Limb (tissue), 2 donors: Measurements from ENCODE around the gene ADTRP.

Source experiments
- DNase-seq, 2 donors: peaks; one replicate each; pipeline ENCODE4 v3.0.0-alpha.2; 2016; ENCODE audit errors: extremely low spot score in 2 of 2

ADTRP gene

GRCh38 chr6:11778648-11779328 lies at the start of gene ADTRP:
TSS of gene ADTRP (minus strand) at chr6:11778803. CDS start at chr6:11778759, 44 bp downstream.
- no peak for DNase-seq

DNA sequence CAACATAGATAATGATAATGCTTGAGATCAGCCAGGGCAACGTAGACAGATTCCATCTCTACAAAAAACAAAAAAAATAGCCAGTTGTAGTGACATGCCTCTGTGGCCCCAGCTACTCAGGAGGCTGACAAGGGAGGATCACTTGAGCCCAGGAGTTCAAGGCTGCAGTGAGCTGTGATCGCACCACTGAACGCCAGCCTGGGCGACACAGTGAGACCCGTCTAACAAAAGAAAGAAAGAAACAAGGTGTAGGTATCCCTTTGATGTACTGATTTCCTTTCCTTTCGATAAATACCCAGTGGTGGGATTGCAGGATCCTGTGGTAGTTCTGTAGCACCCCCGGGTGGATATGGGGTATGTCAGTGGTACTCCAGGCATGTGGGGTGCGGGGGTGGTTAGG lies 48.2 kb upstream of the ADTRP start:
- no peak for DNase-seq

- no peak for DNase-seq
Measured at GRCh38 chr6:11824986-11825385, 46.4 kb upstream of the ADTRP start.

GRCh38 chr6:11822346-11822745 lies 43.7 kb upstream of the ADTRP start:
- no peak for DNase-seq

- DNase-seq = no peak
Measured at GRCh38 chr6:11821781-11822180, 43.2 kb upstream of the ADTRP start.

DNA sequence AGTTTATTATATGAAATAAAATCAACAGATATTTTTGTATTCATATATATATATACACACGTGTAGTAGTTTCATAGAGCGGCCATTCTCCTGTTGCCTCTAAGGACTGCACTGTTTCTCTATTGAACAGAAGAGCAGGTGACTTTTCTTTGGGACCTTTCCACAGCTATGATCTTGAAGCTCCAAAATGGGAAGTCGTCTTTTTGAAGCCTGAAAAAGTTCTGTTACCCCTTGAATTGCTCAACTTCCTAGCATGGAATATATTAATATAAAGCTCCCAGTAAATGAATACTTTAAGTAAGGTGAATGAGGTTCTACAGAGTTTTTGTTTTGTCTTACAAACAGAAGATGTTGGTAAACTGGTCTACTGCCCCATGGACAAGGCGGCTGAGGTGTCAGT lies 42.2 kb upstream of the ADTRP start:
- DNase-seq = no peak

- DNase-seq = no peak
Measured at GRCh38 chr6:11819486-11819885, 40.9 kb upstream of the ADTRP start.

DNA sequence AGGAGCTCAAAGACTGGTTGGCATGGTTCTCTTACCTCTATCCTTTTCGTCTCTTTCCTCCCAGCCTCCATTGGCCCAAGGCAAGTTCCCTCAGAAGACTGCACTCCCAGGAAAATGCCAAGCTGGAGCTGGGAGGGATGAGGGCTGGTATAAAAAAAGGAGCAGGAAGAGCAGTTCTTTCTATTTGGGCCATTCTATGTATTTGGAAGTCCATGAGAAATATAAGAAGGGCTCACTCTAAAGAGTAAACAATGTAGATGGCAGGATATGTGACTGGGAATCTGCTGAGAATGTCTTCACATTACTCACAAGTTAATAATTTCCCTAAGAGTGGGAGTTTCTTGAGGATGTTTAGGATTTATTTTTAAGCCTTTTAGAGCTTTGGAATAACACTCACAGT lies 36.6 kb upstream of the ADTRP start:
- DNase-seq = no peak

DNA sequence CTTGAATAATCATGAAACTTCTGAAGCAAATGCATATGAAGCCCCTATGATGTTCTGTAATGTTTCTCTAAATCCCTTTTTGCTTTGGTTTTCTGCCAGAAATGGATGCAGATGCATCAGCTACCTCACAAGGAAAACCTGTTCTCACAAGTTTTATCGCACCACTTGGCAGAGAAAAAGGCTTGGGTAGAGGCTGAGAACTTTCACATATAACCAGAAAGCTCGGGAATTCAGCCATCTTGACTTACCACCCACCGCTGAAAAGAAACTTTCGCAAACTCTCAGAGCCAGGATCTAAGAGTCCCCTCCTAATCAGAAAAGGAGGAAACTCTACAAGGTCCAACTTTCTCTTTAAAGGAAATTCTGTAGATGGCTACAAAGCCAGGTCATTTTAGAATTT lies 36.2 kb upstream of the ADTRP start:
- DNase-seq = no peak

DNA sequence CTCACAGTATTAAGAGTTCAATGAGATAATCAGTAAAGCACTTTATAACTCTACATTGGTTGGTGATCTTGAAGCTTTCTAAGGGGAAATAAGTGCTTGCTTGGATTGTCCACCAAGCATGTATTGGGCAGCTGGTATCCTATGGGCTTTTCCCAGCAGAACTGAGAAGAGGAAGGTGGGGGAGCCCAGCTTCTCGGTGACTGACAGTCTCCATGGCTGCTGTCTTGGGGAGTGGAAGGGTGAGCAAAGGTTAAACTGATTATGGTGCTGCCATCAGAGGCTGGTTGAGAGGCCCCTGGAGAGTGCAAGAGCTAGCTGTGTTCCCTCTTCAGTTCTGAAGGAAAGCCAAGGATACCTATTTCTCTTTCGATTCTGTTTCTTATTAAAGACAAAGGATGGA lies 35.5 kb upstream of the ADTRP start:
- DNase-seq = no peak

- DNase-seq = no peak
Measured at GRCh38 chr6:11813606-11814005, 35.0 kb upstream of the ADTRP start.

- no peak for DNase-seq
Measured at GRCh38 chr6:11812951-11813350, 34.3 kb upstream of the ADTRP start.

GRCh38 chr6:11812439-11812838 lies 33.8 kb upstream of the ADTRP start:
- DNase-seq = no peak

DNA sequence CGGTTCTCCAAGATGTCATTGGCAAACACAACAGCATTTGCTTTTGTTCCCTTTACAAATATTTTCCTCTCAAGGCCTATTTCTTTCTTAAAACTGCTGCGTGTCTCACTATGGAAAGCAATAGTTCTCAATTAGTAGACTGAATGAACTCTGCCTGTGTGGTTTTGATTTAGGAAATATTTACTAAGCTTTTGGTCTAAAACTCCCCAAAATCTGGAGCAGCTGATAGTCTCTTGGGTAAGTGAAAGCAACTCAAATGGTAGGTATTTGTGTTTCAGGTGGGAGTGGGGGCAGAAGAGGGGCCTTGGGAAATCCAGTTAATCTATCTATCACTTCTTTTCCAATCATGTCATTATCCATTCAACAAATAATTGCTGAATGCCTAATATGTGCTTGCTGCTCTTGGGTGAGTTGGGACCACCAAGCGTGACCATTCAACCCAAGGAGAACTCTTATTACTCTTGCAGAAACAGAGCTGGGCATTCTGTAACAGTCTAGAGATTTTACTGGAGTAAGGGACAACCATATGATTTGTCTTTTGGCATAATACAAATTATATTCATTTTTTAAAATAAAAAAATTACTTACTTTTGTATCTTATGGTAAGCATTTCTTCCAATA lies 33.2 kb upstream of the ADTRP start:
- DNase-seq = no peak

GRCh38 chr6:11810854-11811643 lies 32.4 kb upstream of the ADTRP start:
- no peak for DNase-seq

DNA sequence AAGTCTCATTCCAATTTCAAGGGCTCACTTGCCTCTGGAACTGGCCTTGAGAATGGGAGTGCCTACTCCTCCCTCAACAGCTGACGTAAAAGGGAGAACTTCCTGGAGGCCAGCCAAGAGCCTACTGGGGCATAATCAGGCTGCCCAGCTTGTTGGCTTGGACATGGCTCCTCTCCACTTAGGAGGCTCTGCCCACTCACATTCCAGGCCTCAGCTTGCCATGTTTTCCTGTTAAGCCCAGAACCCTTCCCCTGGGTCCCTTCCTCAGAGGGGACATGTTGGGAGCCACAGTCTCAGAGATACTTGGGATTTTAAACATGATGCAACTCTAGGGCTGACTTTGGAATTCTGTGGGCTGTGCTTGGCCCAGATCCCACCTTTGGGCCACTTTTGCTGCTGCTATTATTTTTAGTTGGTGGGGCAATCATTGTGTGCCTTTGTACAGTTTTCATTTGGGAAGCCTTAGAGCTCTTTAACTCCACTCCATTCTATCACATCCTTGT lies 31.5 kb upstream of the ADTRP start:
- peak; percentile 36 to 46 for DNase-seq

GRCh38 chr6:11808054-11808453 lies 29.5 kb upstream of the ADTRP start:
- no peak for DNase-seq

DNA sequence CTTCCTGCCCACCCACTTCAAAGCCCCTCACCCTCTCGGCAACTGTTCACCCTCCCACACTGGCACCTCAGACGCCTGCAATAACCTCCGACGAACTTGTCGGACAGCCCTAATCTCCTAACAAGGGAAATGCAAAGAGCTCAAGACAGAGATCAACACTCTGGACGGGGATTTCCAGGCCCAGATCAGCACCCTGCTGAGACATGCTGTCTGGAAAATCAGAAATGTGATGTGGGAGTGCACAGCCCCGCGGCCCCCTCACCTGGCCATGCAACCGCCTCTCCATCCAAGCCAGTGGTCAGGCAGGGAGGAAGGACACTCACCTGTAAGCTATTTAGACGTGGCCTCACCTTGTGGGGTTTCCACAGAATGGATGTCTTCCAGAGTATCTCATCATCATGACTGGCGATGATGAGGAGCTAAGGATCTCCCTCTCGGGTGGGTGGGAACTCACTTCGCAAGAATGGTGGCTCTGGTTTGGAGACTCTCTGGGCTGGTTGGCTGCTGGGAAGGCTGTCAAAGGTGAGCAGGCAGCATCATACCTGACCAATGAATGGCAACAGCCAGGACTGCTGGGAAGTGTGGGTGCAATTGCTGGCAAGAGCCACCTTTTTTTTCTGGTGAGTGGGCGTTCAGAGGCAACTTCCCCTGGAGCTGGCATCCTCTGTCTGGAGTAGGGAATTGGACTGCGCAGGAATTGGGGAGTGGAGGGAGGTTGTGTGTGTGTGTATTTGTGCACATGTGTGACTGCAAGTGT lies 28.1 kb upstream of the ADTRP start:
- DNase-seq = no peak

DNA sequence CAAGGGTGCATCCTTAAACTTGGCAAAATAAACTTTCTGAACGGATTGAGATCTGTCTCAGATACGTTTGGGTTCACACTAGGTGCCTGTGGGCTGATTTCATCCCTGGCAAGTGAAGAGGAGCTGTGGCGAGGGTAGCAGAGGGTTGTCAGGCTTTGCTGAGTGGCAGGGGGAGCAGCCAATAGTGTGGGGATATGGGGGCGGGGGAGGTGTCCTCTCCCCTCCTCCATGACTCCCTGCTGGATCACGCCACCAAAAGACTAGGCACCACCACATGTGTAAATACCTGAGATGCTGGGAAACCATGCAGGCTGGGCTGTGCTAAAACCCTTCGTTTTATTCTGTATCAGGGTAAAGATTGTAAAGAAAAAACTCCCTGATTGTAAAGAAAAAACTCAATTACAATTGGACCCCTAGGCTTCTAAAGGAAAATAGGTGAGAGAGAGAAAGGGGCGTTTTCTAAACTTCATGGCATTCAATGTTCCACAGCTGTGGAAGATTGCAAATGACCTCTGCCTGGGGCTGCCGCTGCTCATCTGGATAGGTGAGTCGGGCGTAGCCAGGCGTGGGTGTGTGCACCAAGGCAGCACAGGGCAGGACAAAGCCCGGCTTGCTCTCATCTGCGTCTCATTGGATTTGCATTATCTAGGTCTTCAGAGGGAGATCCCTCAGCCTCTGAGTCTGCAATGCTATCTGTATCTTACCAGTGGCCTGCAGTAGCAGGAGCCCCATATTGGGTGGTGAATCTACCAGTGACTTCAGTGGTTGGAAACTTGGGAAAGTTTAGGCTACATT lies 26.9 kb upstream of the ADTRP start:
- DNase-seq = no peak

DNA sequence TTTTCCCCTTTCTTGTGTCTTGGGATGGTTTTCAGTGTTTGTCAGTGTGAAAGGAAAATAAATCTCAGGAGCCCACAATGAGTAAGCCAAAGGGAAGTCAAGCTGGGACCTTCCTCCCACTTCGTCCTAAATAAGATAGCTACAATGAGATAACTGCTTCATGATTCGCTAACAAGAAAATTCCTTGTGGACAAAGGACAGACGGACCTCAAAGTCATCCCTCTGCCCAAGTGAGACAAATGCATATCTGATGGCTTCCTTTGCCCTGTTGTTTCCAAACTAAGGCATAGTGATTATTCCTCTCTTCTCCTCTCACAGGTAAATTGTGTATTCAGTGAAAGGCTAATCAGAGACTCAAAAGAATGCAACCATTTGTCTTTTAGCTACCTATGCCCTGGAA lies 26.1 kb upstream of the ADTRP start:
- DNase-seq = no peak

DNA sequence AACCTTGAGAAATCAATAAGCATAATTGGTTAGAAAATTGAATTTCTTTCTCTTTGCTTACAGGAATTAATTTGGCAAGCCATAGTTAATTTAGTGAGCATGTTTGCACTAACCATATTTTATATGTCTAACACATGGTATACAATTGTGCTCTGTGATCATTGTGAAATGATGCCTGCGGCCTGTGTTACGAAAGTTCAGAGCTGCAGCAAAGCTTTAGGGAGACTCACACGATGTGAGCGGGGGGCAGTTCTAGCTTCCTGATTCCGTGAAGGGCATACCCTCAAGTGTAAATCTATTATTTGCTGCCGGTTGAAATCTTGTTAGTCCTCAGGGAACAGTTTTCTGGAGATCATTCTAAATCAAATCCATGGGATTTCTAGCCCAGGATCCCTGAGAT lies 25.5 kb upstream of the ADTRP start:
- DNase-seq = no peak
